Stimulated activated CD8-positive, alpha-beta memory T cell treated with anti-CD3 and anti-CD28 coated beads, Interleukin-7, amount 100 ng/mL, for 24 hours (primary cell): Measurements from ENCODE around the gene MTIF3.
"Not testable (repeated sequence)": the region's sequence is repeated elsewhere in the genome, so short reads cannot be mapped to it uniquely, and the experiment has no call there.

ENCODE experiments used
- DNase-seq: peaks from one replicate; pipeline ENCODE4 v3.0.0-alpha.2; 2020; ENCODE audit warnings: low read depth

The MTIF3 gene

GRCh38 chr13:27411341-27411740, 39.0 kb downstream of the MTIF3 start:
- no peak for DNase-seq

GRCh38 chr13:27409013-27409412, 41.4 kb downstream of the MTIF3 start:
- no peak for DNase-seq

- DNase-seq, result no peak
Measured at GRCh38 chr13:27408074-27408473, 42.3 kb downstream of the MTIF3 start.

- DNase-seq, result no peak
Measured at GRCh38 chr13:27406178-27406939, 44.0 kb downstream of the MTIF3 start.

GRCh38 chr13:27405546-27406134, 44.7 kb downstream of the MTIF3 start:
- DNase-seq, result no peak

GRCh38 chr13:27404680-27405079, 45.7 kb downstream of the MTIF3 start:
- DNase-seq, result no peak

- DNase-seq, result no peak
Measured at GRCh38 chr13:27403727-27404385, 46.5 kb downstream of the MTIF3 start.

GRCh38 chr13:27403203-27403678, 47.1 kb downstream of the MTIF3 start:
- DNase-seq, result no peak

- no peak for DNase-seq
Measured at GRCh38 chr13:27401210-27401609, 49.2 kb downstream of the MTIF3 start.

- not testable (repeated sequence) for DNase-seq
Measured at GRCh38 chr13:27400405-27400804, 50.0 kb downstream of the MTIF3 start.

- DNase-seq, result no peak
Measured at GRCh38 chr13:27398360-27398759, 52.0 kb downstream of the MTIF3 start.

GRCh38 chr13:27396252-27396846, 54.0 kb downstream of the MTIF3 start:
- no peak for DNase-seq

- DNase-seq, result no peak
Measured at GRCh38 chr13:27395007-27395510, 55.3 kb downstream of the MTIF3 start.

GRCh38 chr13:27393101-27393500, 57.3 kb downstream of the MTIF3 start:
- no peak for DNase-seq

- no peak for DNase-seq
Measured at GRCh38 chr13:27391471-27391870, 58.9 kb downstream of the MTIF3 start.

- no peak for DNase-seq
Measured at GRCh38 chr13:27389891-27390290, 60.5 kb downstream of the MTIF3 start.

GRCh38 chr13:27388241-27388640, 62.1 kb downstream of the MTIF3 start:
- DNase-seq, result no peak
